Measurements from ENCODE around the gene DCLRE1A. TPM values are rescaled to one million over a fixed set of nuclear protein-coding genes. Genes with fewer than 3 reads are reported as not detected.
A peak's percentile ranks its signal among the peaks of the same experiment; 100 is the strongest.

Gene DCLRE1A
- total and polyA plus RNA-seq, 2 donors (not counting 1 experiment from before 2014, with no cell fraction given), result 1.4 to 2.4 TPM

DNA sequence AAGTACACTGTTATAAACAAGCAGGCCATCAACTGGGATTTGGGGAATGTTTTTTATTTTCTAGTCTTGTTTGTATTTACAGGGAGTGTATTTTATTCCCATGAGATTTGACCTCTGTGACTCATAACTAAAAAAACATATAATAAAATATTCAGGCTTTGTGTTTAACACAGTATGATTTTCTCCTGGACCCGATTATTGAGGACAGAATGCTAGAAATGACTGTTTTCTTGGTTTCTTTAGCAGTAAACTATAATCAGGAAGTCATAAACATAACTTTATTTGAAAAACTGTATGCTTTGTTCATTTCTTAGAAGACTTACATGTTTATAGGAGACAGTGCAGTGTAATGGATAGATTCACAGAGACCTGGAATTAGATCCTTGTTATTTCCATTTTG is 2.7 kb upstream of the DCLRE1A start:
- Mint-ChIP-seq H3K9me3 (ENCODE audit: insufficient read depth) (peaks cover 2% of the 10 kb centered on the region), H3K4me3 (peak overlapping the region; percentile 96), H3K27me3 (no peaks in the 10 kb centered on the region), H3K27ac (peak overlapping the region; percentile 37), H3K4me1 (peaks cover 54% of the 10 kb centered on the region)
- H4K20me1 ChIP-seq (ENCODE audit: control insufficient read depth, insufficient read depth, low read length, poor library complexity, severe bottlenecking), result no peaks in the 10 kb centered on the region
- POLR2A ChIA-PET, result no interaction called here
- H3K4me2 ChIP-seq (replicated peaks; ENCODE audit: low read depth, low read length, poor library complexity, severe bottlenecking), result peak overlapping the region; percentile 73
- ATAC-seq (ENCODE audit: low read depth), result no peak
- no CpG with 5 or more reads among the region's 1 CpG for WGBS (ENCODE audit: insufficient coverage)
- H3K79me2 ChIP-seq (ENCODE audit: control insufficient read depth, insufficient read depth, low read length), result peaks cover 60% of the 10 kb centered on the region
- H3K36me3 ChIP-seq (replicated peaks in 1 of 2; ENCODE audit: control extremely low read depth in 1 of 2, control insufficient read depth in 1 of 2, extremely low read depth in 1 of 2, insufficient read depth in 2 of 2, low read length in 1 of 2), result peaks cover 10 to 18% of the 10 kb centered on the region in 2 experiments
- TF ChIP-seq CTCF (IDR thresholded peaks at IDR 0.05), result no peak
- TF ChIP-seq EZH2 (IDR thresholded peaks at IDR 0.05; ENCODE audit: borderline replicate concordance, insufficient read depth, low read depth, low read length, poor library complexity, severe bottlenecking), result no peak
- no peaks in the 10 kb centered on the region for H3K9me3 ChIP-seq (ENCODE audit: control extremely low read depth in 1 of 3, control insufficient read depth in 2 of 3, insufficient read depth in 1 of 3, low read length in 2 of 3)
- no peak overlapping the region for H3K4me3 ChIP-seq (ENCODE audit: control extremely low read depth in 1 of 5, extremely low read depth in 1 of 5, insufficient read depth in 1 of 5, low read depth in 2 of 5, low read length in 4 of 5)
- no peaks in the 10 kb centered on the region for H3K27me3 ChIP-seq (replicated peaks in 1 of 4; ENCODE audit: control extremely low read depth in 1 of 4, control insufficient read depth in 3 of 4, insufficient read depth in 4 of 4, low read length in 3 of 4)
- no peak overlapping the region for H2AFZ ChIP-seq (ENCODE audit: insufficient read depth, low read depth, low read length, poor library complexity, severe bottlenecking)
- peaks cover 26 to 40% of the 10 kb centered on the region in 2 donors for H3K4me1 ChIP-seq (ENCODE audit: control insufficient read depth in 2 of 2, insufficient read depth in 2 of 2, low read length in 2 of 2)
- peak overlapping the region in 1 of 2 donors; percentile 95 for H3K27ac ChIP-seq (ENCODE audit: low read length in 2 of 2)
- CTCF ChIA-PET, result no interaction called here
- peak overlapping the region; percentile 12 for H3K9ac ChIP-seq (ENCODE audit: low read length)
- intact Hi-C loops (cut with micrococcal nuclease), result no loop called here
- DNase-seq, result no peak

DNA sequence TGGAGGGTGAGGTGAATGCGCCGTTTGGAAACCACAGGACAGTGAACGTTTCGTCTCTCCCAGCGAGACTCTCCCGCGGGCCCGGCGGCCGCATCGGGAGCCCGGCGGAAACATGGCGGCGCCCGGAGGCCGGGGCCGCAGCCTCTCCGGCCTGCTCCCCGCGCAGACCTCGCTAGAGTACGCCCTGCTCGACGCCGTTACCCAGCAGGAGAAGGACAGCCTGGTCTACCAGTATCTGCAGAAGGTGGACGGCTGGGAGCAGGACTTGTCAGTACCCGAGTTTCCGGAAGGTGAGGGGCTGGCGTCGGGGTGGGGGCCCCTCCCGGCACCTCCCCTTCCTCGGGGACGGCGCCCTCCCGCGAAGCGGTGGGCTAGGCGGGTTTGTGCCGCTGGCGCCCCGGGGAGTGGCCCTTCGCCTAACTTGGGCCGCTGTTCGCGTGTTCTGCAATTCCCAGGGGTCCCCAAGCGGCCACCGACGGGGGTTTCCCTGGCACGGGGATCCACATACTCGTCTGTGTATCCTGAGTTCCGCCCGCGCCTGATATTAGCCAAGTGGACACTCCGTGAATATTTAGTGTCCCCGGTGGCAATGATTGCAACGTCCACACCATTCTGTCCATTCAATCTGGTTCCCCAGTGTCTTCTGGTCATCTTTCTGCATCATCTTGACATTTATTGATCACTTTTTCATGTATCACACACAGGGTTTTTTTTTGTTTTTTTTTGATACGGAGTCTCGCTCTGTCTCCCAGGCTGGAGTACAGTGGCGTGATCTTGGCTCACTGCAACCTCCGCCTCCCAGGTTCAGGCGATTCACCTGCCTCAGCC is 1.1 kb upstream of the DCLRE1A start:
- H3K4me3 Mint-ChIP-seq, result peak overlapping the region; percentile 96
- Histone ChIP-seq H3K4me2 (replicated peaks; ENCODE audit: low read depth, low read length, poor library complexity, severe bottlenecking) (peak overlapping the region; percentile 73), H2AFZ (ENCODE audit: insufficient read depth, low read depth, low read length, poor library complexity, severe bottlenecking) (peak overlapping the region; percentile 97), H3K4me1 (ENCODE audit: control insufficient read depth in 2 of 2, insufficient read depth in 2 of 2, low read length in 2 of 2) (peaks cover 27 to 39% of the 10 kb centered on the region in 2 donors), H3K36me3 (replicated peaks in 1 of 2; ENCODE audit: control extremely low read depth in 1 of 2, control insufficient read depth in 1 of 2, extremely low read depth in 1 of 2, insufficient read depth in 2 of 2, low read length in 1 of 2) (peaks cover 2 to 5% of the 10 kb centered on the region in 2 experiments), H3K4me3 (ENCODE audit: control extremely low read depth in 1 of 5, extremely low read depth in 1 of 5, insufficient read depth in 1 of 5, low read depth in 2 of 5, low read length in 4 of 5) (peak overlapping the region; percentile 86 to 98 (median 90)), H3K79me2 (ENCODE audit: control insufficient read depth, insufficient read depth, low read length) (peaks cover 54% of the 10 kb centered on the region), H4K20me1 (ENCODE audit: control insufficient read depth, insufficient read depth, low read length, poor library complexity, severe bottlenecking) (no peaks in the 10 kb centered on the region), H3K9me3 (ENCODE audit: control extremely low read depth in 1 of 3, control insufficient read depth in 2 of 3, insufficient read depth in 1 of 3, low read length in 2 of 3) (no peaks in the 10 kb centered on the region), H3K27ac (ENCODE audit: low read length in 2 of 2) (peak overlapping the region; percentile 86 to 95), H3K9ac (ENCODE audit: low read length) (peak overlapping the region; percentile 89), H3K27me3 (replicated peaks in 1 of 4; ENCODE audit: control extremely low read depth in 1 of 4, control insufficient read depth in 3 of 4, insufficient read depth in 4 of 4, low read length in 3 of 4) (no peaks in the 10 kb centered on the region)
- CTCF ChIA-PET, result no interaction called here
- intact Hi-C loops (cut with micrococcal nuclease), result loop anchor here (1.0 to 2.0 kb wide), 4 partner anchors 170 to 966 kb away; partner anchors contain the start of genes CASP7, CCDC186 and FHIP2A
- peaks cover 54% of the 10 kb centered on the region for H3K4me1 Mint-ChIP-seq
- no peaks in the 10 kb centered on the region for H3K9me3 Mint-ChIP-seq (ENCODE audit: insufficient read depth)
- H3K27me3 Mint-ChIP-seq, result no peaks in the 10 kb centered on the region
- peak overlapping the region; percentile 99 for H3K27ac Mint-ChIP-seq
- 1% methylated on average over 62 of the region's 62 CpGs for WGBS (ENCODE audit: insufficient coverage)
- peak; percentile 84 for DNase-seq
- peak; percentile 59 for ATAC-seq (ENCODE audit: low read depth)
- POLR2A ChIA-PET, result no interaction called here
- TF ChIP-seq EZH2 (IDR thresholded peaks at IDR 0.05; ENCODE audit: borderline replicate concordance, insufficient read depth, low read depth, low read length, poor library complexity, severe bottlenecking), result no peak
- no peak for TF ChIP-seq CTCF (IDR thresholded peaks at IDR 0.05)

All from B cell (primary cell).